ENCODE results near the gene LGR6.

The LGR6 gene

DNA sequence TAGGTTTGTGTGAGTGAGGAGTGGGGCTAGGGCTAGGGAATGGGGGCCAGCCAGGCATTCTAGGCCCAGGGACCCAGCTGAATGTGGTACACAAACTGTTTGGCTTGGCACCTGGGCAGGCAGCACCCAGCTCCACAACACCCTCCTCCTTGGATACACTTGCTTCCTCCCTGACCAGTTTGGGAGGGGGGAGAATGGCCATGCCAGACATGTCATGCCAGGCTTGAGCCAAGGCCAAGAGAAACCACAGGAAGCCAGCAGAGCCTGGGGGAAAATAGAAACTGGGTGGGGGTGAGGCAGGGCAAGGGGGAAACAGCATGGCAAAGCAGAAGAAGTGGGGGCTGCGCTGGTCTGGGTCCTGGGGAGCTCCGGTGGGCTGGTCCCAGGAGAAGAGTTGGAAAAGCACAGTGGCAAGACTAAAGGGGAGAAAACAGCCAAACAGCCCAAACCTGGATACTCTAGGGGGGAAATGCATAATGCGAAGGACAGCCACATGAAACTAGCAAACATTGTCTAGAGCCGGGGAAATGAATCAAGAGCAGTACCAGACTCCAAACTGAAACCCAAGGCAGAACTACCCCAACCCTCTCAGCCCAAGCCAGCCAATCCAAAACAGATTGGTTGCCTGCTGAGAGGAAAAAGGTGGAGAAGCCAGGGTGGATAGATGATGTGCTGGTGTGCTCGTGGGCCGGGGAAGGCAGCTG lies 47.9 kb downstream of the LGR6 start:
- TF ChIP-seq, protein P1, sequence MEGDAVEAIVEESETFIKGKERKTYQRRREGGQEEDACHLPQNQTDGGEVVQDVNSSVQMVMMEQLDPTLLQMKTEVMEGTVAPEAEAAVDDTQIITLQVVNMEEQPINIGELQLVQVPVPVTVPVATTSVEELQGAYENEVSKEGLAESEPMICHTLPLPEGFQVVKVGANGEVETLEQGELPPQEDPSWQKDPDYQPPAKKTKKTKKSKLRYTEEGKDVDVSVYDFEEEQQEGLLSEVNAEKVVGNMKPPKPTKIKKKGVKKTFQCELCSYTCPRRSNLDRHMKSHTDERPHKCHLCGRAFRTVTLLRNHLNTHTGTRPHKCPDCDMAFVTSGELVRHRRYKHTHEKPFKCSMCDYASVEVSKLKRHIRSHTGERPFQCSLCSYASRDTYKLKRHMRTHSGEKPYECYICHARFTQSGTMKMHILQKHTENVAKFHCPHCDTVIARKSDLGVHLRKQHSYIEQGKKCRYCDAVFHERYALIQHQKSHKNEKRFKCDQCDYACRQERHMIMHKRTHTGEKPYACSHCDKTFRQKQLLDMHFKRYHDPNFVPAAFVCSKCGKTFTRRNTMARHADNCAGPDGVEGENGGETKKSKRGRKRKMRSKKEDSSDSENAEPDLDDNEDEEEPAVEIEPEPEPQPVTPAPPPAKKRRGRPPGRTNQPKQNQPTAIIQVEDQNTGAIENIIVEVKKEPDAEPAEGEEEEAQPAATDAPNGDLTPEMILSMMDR (conservative IDR thresholded peaks at IDR 0.05; ENCODE audit: low read depth, low read length), result no peak
- H3K4me3 ChIP-seq (ENCODE audit: low read depth, low read length), result no peak overlapping the region
- no peak for DNase-seq (ENCODE audit: low read depth)

DNA sequence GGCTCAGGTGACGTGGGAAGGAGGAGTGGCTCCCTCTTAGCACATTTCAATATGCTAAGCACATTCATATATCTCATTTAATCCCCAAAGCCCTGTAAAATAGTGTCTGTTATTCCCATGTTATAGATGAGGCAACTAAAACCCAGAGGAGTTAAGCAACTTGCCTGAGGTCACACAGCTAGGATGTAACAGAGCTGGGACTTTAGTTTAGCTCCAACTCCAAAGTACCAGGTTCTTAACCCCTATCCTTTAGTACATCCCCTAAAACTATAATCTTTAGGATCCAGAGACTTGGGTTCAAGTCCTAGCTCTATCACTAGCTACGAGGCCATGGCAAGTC lies 48.5 kb downstream of the LGR6 start:
- no peak overlapping the region for H3K4me3 ChIP-seq (ENCODE audit: low read depth, low read length)
- TF ChIP-seq, protein P1 (conservative IDR thresholded peaks at IDR 0.05; ENCODE audit: low read depth, low read length), result no peak
- no peak for DNase-seq (ENCODE audit: low read depth)

DNA sequence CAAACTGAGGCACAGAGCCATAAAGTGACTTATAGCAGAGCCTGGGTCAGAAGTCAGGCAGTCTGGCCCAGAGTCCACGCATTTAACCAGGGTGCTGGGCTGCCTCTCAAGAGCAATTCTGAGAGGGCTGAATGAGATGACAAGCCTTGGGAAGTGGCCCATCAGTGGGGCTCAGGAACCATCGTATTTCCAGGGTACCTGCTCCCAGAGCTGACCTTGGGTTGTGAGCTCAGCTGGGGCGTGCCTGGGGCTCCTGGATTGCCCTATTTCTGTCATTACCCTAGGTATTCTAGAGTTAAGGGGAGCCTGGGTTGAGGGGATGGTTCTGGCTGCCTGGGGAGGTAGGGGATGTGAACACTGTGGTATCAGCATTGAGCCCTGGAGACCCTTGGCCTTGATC lies 49.4 kb downstream of the LGR6 start:
- no peak for DNase-seq (ENCODE audit: low read depth)
- no peak overlapping the region for H3K4me3 ChIP-seq (ENCODE audit: low read depth, low read length)
- TF ChIP-seq, protein P1 (conservative IDR thresholded peaks at IDR 0.05; ENCODE audit: low read depth, low read length), result no peak

DNA sequence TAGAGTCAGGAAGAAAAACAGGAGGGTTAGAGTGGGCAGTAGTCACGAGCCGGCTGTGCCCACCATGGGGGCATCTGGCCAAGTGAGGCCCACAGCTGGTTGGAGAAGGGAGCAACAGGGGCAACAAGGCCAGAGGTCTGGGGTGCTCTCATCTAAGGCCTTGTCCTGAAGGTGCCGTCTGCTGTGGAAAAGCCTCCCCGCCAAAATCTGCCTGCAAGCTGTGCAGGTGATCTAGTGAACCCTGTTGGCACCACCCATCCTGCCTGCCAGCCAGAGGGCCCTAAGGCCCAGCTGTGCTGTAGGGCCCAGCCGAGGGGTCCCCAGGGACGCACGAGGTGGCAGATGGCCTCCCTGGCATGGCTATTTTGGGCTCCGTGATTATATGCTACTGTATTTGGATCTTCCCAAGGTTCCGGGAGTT lies 51.3 kb downstream of the LGR6 start:
- DNase-seq (ENCODE audit: low read depth), result no peak
- no peak overlapping the region for H3K4me3 ChIP-seq (ENCODE audit: low read depth, low read length)
- TF ChIP-seq, protein P1 (conservative IDR thresholded peaks at IDR 0.05; ENCODE audit: low read depth, low read length), result no peak

DNA sequence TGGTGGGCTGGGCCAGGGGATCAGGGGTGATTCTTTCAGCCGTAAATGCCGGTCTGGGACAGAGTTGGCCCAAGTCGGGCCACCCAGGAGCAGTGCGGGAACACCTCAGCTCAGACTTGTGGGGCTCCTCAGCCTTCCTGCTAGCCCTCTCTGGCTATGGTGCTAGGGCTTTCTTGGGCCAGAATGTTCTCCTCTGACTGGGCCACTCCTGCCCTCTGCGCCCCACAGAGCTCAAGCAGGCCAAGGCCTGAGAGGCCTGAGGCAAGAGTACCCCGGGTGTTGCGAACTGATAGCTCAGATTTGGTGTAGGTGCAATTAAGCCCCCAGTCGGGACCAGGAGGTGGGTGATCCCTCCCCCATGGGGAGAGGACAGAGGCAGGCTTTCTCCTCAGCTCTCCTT lies 51.8 kb downstream of the LGR6 start:
- H3K4me3 ChIP-seq (ENCODE audit: low read depth, low read length), result no peak overlapping the region
- no peak for DNase-seq (ENCODE audit: low read depth)
- TF ChIP-seq, protein P1 (conservative IDR thresholded peaks at IDR 0.05; ENCODE audit: low read depth, low read length), result no peak

DNA sequence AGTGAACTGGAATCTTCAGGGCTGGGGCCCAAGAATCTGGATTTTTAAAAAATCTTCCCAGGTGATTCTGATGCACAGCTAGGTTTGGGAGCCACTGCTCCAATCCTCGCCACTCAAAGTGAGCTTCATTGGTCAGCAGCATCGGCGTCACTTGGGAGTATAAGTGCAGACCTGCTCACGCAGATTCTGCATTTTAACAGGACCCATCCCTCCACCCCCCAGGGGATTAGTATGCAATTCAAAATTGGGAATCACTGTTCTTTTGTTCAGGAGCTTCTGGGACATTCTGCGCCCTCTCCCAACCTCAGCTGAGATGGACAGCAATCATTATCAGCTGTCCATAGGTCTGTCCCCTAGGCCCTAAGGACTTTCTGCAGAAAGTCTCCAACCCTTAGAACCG lies 53.5 kb downstream of the LGR6 start:
- TF ChIP-seq, protein P1 (conservative IDR thresholded peaks at IDR 0.05; ENCODE audit: low read depth, low read length), result no peak

More for the DNA sequence above, 53.5 kb downstream of the LGR6 start:
- no peak overlapping the region for H3K4me3 ChIP-seq (ENCODE audit: low read depth, low read length)
- no peak for DNase-seq (ENCODE audit: low read depth)

All from choroid plexus epithelial cell (primary cell).